HG03520 (cell line): Measurements from ENCODE around the gene TMEM150C.

Experiments used
- ATAC-seq: cut with Tn5 transposase; IDR thresholded peaks from one replicate; pipeline ENCODE4 v1.9.1; 2021; ENCODE audit warnings: mild to moderate bottlenecking, moderate library complexity; ENCODE audit not compliant: unreplicated experiment

The TMEM150C gene

DNA sequence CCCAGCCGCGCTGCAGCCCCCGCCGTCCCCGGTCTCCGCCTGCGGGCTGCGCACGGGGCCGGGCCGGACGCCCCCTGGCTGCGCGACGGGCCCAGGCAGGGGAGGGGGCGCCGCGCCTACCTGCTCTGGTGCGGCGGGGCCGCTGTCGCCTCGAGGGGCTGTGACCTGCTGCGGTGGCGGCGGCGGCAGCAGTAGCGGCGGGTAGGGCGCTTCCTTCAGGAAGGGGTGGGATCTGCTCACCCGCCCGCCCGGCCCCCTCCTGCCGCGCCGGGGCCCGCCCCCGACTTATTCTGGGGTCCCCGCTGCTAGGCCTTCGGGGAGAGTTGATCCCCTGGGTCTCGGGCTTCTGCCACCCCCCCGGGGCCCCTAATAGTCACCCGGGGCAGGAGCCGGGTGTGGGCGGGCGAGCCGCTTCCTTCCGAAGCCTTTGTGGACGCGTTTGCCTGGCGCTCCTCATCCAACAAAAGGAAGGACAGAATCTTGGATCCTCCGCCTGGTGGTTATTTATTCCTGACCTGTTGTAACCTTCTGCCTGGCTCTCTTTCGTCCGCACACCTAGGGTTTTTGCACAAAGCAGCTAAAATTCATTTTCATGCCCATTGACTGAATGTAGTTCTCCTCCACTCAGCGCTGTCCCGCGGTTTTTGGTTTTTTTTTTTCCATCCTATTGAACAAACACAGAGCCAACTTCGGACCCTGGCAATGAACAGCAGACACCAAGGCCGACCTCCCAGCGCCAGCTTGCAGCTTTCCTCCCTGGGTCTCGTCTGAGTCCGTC lies at the start of gene TMEM150C:
TMEM150C (minus strand) TSS at position 203 of the 778 bp plus-strand sequence. CDS start 57,331 bp downstream, outside the sequence.
- no peak for ATAC-seq

GRCh38 chr4:82611527-82611926 lies 49.7 kb upstream of the TMEM150C start:
- no peak for ATAC-seq

- no peak for ATAC-seq
These were observed 48.3 kb upstream of the TMEM150C start for GRCh38 chr4:82610041-82610440.

DNA sequence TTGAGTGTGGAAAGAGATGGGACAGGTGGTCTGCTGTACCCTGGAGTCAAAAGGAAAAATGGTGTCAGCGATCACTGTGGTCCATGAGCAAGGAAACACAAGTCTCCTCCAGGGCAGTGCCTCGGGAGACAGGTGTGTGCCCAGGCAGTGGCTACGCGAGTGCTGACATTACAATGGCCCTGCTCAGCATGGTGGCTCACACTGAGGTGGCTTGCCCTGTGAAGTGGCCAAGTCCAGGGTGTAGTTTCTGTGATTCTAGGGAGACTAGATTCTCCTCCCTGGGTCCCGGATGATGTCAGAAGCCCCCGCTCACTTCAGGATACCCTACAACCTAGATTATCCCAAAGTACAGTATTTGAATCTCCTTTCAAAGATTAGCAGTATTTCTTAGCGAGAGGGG lies 44.8 kb upstream of the TMEM150C start:
- ATAC-seq = no peak

DNA sequence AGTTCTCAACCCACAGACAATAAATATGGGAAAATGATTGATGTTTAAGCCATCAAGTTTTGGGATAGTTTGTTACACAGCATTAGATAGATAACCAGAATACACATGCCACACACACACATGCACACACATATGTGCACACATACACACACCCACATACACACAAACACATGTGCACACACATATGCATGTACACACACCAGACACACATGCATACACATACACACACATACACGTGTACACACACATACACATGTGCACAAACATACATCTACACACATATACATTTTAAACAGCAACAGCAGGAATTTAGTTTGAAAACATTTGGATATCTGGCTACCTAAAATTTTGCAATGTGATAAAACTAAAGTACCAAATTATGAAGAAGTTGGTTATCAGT lies 42.7 kb upstream of the TMEM150C start:
- no peak for ATAC-seq

GRCh38 chr4:82601242-82602015 lies 39.6 kb upstream of the TMEM150C start:
- ATAC-seq = no peak

GRCh38 chr4:82599336-82599735 lies 37.5 kb upstream of the TMEM150C start:
- ATAC-seq = no peak

DNA sequence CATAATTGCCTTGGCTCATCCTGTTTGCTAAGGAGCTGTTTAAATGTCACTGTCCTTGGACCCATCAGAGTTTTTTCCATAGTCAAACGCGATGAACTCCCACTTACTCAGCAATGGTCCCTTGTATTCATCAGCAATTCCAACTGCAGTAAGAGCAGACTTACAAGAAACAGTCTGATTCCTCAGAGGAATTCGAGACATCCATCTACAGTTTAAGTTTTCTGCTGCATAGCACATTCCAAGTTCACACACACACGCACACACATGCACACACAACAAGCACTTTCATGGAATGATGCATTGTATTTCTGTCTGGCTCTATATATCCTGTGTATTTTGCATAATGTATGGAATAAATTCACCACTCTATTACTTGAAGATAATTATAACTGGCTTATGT lies 32.7 kb upstream of the TMEM150C start:
- no peak for ATAC-seq

DNA sequence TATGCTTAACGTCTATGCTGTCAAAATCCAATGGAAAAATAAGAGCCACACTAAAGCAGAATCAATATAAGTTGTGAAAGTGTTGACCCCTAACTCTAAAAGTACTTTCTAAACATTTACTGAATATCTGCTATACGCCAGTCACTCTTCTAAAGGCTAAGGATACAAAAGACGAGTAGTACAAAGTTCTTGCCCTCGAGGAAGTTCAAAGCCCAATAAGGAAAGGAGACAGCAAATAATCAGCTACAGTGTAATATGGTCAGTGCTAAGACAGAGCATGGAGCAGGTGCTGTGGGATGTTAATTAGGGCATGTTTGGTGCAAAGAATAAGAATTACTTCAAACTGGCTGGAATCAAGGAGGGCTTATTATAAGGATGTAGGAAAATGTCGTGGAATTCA lies 31.6 kb upstream of the TMEM150C start:
- no peak for ATAC-seq

GRCh38 chr4:82592639-82593038 lies 30.9 kb upstream of the TMEM150C start:
- ATAC-seq = no peak

GRCh38 chr4:82591592-82591991 lies 29.8 kb upstream of the TMEM150C start:
- ATAC-seq = no peak

GRCh38 chr4:82589756-82590155 lies 28.0 kb upstream of the TMEM150C start:
- no peak for ATAC-seq

DNA sequence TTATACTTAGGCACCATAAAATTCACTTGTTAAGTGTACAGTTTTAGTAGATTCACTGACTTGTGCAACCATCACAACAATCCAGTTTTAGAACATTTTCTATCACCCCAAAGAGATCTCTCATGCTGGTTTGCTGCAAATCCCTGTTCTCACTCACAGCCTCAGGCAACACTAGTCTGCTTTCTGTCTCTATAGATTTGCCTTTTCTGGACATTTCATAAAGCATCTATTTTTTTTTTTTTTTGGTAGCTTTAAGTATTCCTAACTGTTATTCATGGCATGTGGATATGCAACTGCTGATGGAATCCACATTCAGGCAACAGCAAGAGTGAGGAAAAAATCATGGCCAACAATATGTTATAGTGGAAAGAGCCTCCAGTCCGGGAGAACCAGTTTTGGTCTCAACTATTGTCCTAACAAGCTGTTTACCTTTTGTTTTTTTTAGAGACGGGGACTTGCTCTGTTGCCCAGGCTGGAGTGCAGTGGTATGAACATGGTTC lies 27.0 kb upstream of the TMEM150C start:
- no peak for ATAC-seq

GRCh38 chr4:82587826-82588540 lies 26.2 kb upstream of the TMEM150C start:
- no peak for ATAC-seq

DNA sequence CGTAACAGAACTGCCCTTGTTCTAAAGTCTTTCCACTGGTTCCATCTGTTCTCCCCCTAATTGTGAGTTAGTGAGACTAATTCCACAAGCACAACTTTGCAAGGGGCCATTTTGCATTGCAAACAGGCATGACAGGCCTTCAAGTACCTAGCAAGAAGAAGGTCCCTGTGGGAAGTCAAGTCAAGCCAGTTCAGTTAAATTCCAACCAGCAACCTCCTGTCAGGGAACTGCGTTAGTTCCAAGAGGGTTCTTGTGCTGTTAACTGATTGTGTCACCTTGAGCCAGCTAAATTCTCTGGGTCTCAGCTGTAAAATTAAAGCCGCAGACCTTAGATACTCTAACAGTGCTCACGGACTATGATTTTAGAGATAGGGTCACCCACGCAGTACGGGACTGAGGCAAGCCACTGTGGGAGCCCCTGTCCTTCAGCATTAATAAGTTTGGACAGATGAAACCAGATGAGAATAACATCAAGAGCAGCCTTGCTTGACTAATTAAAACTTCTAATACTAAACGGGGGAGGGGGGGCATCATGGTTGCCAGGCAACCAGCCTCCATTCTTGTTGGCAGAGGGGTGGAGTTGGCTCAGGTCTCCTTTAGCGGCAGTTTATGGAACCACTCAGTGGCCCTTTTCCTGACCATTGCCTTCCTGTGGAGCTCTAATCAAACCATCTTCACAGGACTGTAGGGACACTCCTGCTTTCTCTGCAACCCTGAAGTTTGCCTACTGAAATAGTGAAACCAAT lies 24.1 kb upstream of the TMEM150C start:
- ATAC-seq = no peak

GRCh38 chr4:82584931-82585330 lies 23.1 kb upstream of the TMEM150C start:
- ATAC-seq = no peak

DNA sequence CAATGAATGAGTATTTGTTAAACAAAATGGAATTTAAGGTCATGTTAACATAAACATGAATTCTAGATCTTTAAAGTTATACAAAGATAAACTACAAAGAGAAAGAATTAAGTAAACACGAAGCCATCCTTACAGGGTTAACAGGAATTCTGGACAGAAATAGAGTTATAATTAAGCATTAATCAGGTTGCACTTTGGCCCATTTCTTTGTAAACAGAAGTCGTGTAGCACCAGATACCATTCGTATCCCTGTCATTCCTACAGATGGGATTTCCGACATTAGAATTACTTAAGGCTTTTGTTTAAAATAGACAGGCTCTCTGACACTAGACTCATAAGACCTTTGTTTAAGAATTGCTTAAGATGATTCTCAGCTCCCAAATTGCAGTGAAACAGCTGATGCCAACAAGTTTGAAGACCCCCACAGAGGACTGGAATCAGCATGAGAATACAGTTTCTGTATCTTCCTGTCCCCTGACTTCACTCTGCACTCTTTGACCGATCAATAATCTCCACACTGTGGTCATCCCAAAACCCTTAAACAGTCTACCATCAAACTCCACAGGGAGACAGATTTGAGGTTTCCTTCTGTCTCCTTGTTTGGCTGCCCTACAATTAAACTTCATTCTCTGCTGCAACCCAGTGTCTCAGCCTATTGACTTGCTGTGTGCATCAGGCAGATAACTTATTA lies 22.3 kb upstream of the TMEM150C start:
- ATAC-seq = no peak

DNA sequence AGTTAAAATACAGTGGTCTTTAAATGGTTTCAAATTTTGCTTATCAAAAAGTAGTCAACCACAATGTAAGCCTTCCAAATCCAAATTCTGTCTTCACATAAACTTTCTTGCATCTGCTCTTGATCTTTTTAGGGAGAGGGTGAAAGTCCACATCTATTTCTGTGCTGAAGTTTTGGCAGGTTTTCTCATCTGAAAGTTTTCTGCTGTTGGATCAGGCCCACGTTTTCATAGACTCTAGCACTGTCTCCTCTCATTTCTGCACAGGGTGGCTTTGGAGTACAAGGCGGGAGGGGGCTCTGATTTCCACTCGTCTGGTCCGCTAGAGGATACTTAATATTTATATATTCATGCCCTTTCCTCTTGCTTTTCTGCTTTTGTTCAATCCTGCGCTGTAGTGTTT lies 18.1 kb upstream of the TMEM150C start:
- no peak for ATAC-seq

GRCh38 chr4:82578935-82579334 lies 17.1 kb upstream of the TMEM150C start:
- no peak for ATAC-seq

DNA sequence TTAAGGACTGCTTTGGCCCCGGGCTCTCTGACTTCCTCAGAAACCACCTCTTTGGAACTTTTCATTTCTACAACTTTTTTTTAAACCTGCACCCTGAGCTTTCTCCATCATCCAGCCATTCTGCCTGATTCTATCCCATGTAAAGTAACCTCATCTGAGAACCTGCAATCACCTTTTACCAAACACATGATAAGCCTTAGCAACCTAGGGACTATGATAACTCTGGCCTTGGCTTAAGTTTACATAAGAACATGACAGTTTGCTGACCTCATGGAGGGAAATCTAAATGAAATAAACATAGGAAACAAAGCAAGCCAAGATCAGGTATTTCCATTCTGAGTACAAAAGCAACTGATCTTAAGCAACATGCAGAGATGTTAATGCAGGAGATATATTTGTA lies 15.7 kb upstream of the TMEM150C start:
- no peak for ATAC-seq
